ENCODE measurements around the gene BOLA2.
"Not testable (repeated sequence)": the region's sequence is repeated elsewhere in the genome, so short reads cannot be mapped to it uniquely, and the experiment has no call there.

GRCh38 chr16:29423587-29423986 lies 30.6 kb downstream of the BOLA2 start:
- not testable (repeated sequence) for TF ChIP-seq CTCF, POLR2AphosphoS5, POLR2A, EP300 (IDR thresholded peaks at IDR 0.05)
